Upper lobe of left lung (tissue), 4 donors: ENCODE measurements around the gene CORO7.

ENCODE experiments used
- CTCF ChIP-seq, 6 experiments: fragments of 450-650 bp in 4 of 6; fragments of 200-600 bp in 2 of 6; sonication (generic) in 2 of 6; IDR thresholded peaks; one replicate each; pipeline ENCODE4 v1.5.1; 2016 to 2019; ENCODE audit warnings: antibody characterized with exemption in 6 of 6
- POLR2A ChIP-seq, 4 donors: fragments of 450-650 bp; IDR thresholded peaks; one replicate each; pipeline ENCODE4 v1.5.1; 2016 to 2017; ENCODE audit warnings: antibody characterized with exemption in 4 of 4, mild to moderate bottlenecking in 2 of 4

- TF ChIP-seq POLR2A (IDR thresholded peaks at IDR 0.05) (no peak), CTCF (IDR thresholded peaks at IDR 0.05) (peak; percentile 87 to 98 (median 92))
Measured at GRCh38 chr16:4330277-4330874, 86.0 kb downstream of the CORO7 start.
